WERI-Rb-1 (cell line): ENCODE data around the gene POMGNT1.
"Not testable (repeated sequence)": the region's sequence is repeated elsewhere in the genome, so short reads cannot be mapped to it uniquely, and the experiment has no call there.

ENCODE experiments used
- DNase-seq: peaks from one replicate; pipeline ENCODE4 v3.0.0-alpha.2; 2020
- H3K27ac ChIP-seq: fragments of 250-450 bp; sonication (Bioruptor Pico); 2 replicates; pipeline ENCODE4 v1.5.1; 2020; ENCODE audit warnings: mild to moderate bottlenecking, moderate library complexity
- H3K27me3 ChIP-seq: fragments of 250-450 bp; sonication (Bioruptor Pico); 2 replicates; pipeline ENCODE4 v1.5.1; 2021; ENCODE audit warnings: mild to moderate bottlenecking, low read depth, moderate library complexity; ENCODE audit not compliant: insufficient read depth, severe bottlenecking
- H3K36me3 ChIP-seq: fragments of 250-450 bp; sonication (Bioruptor Pico); 2 replicates; pipeline ENCODE4 v1.5.1; 2020; ENCODE audit warnings: mild to moderate bottlenecking, moderate library complexity
- H3K4me3 ChIP-seq: 2 replicates; pipeline ENCODE4 v1.5.1; 2011; ENCODE audit warnings: low read depth, mild to moderate bottlenecking, control low read depth, low read length
- H3K9me3 ChIP-seq: fragments of 250-450 bp; sonication (Bioruptor Pico); 2 replicates; pipeline ENCODE4 v1.5.1; 2021; ENCODE audit warnings: mild to moderate bottlenecking, moderate library complexity; ENCODE audit not compliant: severe bottlenecking
- TF ChIP-seq, protein P1 (sequence below): IDR thresholded peaks from 2 replicates; pipeline ENCODE4 v1.5.1; 2011; ENCODE audit warnings: low read depth, mild to moderate bottlenecking, control low read depth, inconsistent platforms, low read length

The POMGNT1 gene

DNA sequence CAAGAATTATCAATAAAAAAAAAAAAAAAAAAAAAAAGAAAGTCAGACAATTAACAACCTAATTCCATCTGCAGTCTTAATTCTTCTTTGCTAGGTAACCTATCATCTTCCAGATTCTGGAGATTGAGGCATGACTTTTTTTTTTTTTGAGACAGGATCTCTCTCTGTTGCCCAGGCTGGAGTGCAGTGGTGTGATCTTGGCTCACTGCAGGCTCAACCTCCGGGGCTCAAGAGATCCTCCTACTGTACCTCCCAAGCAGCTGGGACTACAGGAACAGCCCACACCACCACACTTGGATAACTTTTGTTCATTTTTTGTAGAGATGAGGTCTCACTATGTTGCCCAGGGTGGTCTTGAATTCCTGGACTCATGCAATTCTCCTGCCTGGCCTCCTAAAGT lies 44.7 kb upstream of the POMGNT1 start:
- Histone ChIP-seq H3K9me3 (peaks cover 9% of the 10 kb centered on the region), H3K27ac (peak overlapping the region; percentile 59), H3K27me3 (no peaks in the 10 kb centered on the region), H3K4me3 (no peak overlapping the region), H3K36me3 (no peaks in the 10 kb centered on the region)
- TF ChIP-seq, protein P1, sequence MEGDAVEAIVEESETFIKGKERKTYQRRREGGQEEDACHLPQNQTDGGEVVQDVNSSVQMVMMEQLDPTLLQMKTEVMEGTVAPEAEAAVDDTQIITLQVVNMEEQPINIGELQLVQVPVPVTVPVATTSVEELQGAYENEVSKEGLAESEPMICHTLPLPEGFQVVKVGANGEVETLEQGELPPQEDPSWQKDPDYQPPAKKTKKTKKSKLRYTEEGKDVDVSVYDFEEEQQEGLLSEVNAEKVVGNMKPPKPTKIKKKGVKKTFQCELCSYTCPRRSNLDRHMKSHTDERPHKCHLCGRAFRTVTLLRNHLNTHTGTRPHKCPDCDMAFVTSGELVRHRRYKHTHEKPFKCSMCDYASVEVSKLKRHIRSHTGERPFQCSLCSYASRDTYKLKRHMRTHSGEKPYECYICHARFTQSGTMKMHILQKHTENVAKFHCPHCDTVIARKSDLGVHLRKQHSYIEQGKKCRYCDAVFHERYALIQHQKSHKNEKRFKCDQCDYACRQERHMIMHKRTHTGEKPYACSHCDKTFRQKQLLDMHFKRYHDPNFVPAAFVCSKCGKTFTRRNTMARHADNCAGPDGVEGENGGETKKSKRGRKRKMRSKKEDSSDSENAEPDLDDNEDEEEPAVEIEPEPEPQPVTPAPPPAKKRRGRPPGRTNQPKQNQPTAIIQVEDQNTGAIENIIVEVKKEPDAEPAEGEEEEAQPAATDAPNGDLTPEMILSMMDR, result no peak
- no peak for DNase-seq

DNA sequence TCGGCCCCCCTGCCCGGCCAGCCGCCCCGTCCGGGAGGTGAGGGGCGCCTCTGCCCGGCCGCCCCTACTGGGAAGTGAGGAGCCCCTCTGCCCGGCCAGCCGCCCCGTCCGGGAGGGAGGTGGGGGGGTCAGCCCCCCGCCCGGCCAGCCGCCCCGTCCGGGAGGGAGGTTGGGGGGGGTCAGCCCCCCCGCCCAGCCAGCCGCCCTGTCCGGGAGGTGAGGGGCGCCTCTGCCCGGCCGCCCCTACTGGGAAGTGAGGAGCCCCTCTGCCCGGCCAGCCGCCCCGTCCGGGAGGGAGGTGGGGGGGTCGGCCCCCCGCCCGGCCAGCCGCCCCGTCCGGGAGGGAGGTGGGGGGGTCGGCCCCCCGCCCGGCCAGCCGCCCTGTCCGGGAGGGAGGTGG lies 43.5 kb upstream of the POMGNT1 start:
- not testable (repeated sequence) for DNase-seq, H3K27me3 ChIP-seq, H3K4me3 ChIP-seq, H3K27ac ChIP-seq, H3K36me3 ChIP-seq
- peaks cover 17% of the 10 kb centered on the region for H3K9me3 ChIP-seq

DNA sequence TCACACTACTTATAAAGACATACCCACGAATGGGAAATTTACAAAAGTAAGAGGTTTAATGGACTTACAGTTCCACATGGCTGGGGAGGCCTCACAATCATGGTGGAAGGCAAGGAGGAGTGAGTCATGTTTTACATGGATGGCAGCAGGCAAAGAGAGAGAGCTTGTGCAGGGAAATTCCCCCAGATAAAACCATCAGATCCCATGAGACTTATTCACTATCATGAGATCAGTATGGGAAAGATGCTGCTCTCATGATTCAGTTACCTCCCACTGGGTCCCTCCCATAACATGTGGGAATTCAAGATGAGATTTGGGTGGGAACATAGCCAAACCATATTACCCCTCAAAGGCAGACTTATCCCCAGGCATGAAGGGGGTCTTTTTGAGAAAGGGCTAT lies 40.6 kb upstream of the POMGNT1 start:
- not testable (repeated sequence) for DNase-seq, H3K27ac ChIP-seq, H3K27me3 ChIP-seq, H3K36me3 ChIP-seq, H3K4me3 ChIP-seq
- peaks cover 19% of the 10 kb centered on the region for H3K9me3 ChIP-seq

DNA sequence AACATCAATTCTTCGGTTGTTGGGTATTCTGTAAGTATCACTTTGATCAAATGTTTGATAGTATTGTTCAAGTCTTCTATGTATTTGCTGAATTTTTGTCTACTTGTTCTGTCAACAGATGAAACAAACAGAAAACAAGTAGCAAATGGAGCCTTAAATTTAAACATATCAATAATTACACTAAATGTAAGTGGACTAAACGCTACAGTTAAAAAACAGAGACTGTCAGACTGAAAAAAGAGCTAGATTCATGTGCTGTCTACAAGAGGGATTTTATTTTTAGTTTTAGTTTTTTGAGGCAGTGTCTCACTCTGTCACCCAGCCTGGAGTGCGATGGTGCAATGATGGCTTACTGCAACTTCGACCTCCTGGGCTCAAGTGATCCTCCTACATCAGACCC lies 38.6 kb upstream of the POMGNT1 start:
- Histone ChIP-seq H3K9me3 (peaks cover 19% of the 10 kb centered on the region), H3K27me3 (no peaks in the 10 kb centered on the region), H3K36me3 (no peaks in the 10 kb centered on the region), H3K27ac (no peak overlapping the region), H3K4me3 (no peak overlapping the region)
- no peak for DNase-seq
- TF ChIP-seq, protein P1, result no peak

DNA sequence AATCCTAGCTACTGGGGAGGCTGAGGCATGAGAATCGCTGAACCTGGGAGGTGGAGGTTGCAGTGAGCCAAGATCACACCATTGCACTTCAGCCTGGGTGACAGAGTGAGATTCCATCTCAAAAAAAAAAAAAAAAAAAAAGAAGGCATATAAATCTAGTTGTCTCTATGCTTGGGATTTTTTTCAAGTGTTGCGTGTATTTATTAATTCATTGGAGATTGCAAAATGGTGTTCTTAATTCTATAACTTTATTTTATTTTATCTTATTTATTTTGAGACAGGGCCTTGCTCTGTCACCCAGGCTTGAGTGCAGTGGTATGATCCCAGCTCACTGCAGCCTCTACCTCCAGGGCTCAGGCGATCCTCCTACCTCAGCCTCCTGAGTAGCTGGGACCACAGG lies 33.0 kb upstream of the POMGNT1 start:
- H3K36me3 ChIP-seq, H3K27me3 ChIP-seq, H3K27ac ChIP-seq, H3K4me3 ChIP-seq, H3K9me3 ChIP-seq, DNase-seq: not testable (repeated sequence)

DNA sequence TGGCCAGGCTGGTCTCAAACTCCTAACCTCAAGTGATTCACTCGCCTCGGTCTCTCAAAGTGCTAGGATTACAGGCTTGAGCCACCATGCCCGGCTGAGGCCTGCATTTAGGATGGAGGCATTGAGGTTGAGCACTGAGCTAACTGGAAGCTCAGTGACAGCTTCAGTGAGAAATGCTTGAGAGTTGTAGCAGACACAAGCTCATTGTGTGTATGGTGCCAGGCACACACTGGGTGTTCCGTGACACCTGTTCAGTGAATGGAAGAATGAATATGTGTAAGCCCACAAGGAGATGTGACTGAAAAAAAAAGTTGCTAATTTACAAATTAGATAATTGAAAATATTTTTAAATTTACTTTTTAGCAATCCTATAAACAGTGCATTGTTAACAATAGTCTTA lies 26.7 kb upstream of the POMGNT1 start:
- no peaks in the 10 kb centered on the region for H3K36me3 ChIP-seq
- no peak overlapping the region for H3K27ac ChIP-seq
- no peaks in the 10 kb centered on the region for H3K27me3 ChIP-seq
- DNase-seq, result no peak
- TF ChIP-seq, protein P1, result no peak
- no peaks in the 10 kb centered on the region for H3K9me3 ChIP-seq
- no peak overlapping the region for H3K4me3 ChIP-seq

DNA sequence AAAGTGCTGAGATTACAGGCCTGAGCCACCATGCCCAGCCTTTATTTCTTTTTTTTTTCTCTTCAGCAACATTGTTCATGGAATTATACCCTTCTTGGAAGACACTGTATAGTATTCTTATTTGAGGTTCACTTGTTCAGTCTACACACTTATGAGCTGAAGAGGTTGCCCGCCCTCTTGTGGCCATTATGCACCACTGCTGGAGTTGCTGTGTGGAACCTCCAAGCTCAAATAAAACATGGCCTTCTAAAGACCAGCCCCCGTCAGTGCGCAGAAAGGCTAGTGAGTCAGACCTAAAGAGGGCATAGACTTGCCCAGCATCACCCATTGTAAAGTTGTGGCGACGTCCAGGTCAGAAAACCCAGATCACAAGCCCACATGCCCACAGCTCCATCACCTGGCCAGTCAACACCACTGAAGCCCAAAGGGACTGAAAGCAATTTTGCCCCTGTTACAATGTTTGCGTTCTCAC lies 25.3 kb upstream of the POMGNT1 start:
- DNase-seq, result peak; percentile 72
- Histone ChIP-seq H3K9me3 (no peaks in the 10 kb centered on the region), H3K36me3 (no peaks in the 10 kb centered on the region), H3K4me3 (no peak overlapping the region), H3K27me3 (no peaks in the 10 kb centered on the region), H3K27ac (no peak overlapping the region)
- TF ChIP-seq, protein P1, result peak; percentile 78

DNA sequence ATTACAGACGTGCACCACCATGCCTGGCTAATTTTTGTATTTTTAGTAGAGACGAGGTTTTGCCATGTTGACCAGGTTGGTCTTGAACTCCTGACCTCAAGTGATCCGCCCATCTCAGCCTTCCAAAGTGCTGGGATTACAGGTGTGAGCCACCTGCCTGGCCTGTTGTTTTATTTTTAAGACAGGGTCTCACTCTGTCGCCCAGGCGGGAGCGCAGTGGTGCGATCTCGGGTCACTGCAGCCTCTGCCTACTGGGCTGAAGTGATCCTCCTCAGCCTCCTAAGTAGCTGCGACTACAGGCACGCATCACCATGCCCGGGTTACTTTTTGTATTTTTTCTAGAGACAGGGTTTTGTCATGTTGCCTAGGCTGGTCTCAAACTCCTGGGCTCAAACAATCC lies 24.8 kb upstream of the POMGNT1 start:
- H3K27ac ChIP-seq, H3K4me3 ChIP-seq, DNase-seq, H3K9me3 ChIP-seq, H3K27me3 ChIP-seq, H3K36me3 ChIP-seq: not testable (repeated sequence)
